ENCODE results near the gene MPP3.

The MPP3 gene

GRCh38 chr17:43823350-43824084 is 9.4 kb downstream of the MPP3 start:
- Histone ChIP-seq H3K9ac (ENCODE audit: low read length in 5 of 5) (no peak overlapping the region), H3K4me1 (ENCODE audit: control insufficient read depth in 5 of 5, insufficient read depth in 5 of 5, low read length in 5 of 5) (peaks cover 0 to 12% (median 0%) of the 10 kb centered on the region in 5 donors), H3K27me3 (ENCODE audit: control insufficient read depth in 5 of 5, insufficient read depth in 4 of 5, low read length in 5 of 5) (no peaks in the 10 kb centered on the region), H3K9me3 (ENCODE audit: control insufficient read depth in 5 of 5, low read length in 5 of 5) (no peaks in the 10 kb centered on the region), H3K36me3 (ENCODE audit: control insufficient read depth in 5 of 5, insufficient read depth in 5 of 5, low read length in 5 of 5) (peaks cover 0 to 46% (median 34%) of the 10 kb centered on the region in 5 donors), H3K4me3 (ENCODE audit: low read depth in 1 of 5, low read length in 5 of 5) (no peak overlapping the region), H3K27ac (ENCODE audit: low read depth, low read length) (no peak overlapping the region)

GRCh38 chr17:43822570-43823190 is 10.3 kb downstream of the MPP3 start:
- no peak overlapping the region for H3K4me3 ChIP-seq (ENCODE audit: low read depth in 1 of 5, low read length in 5 of 5)
- H3K4me1 ChIP-seq (ENCODE audit: control insufficient read depth in 5 of 5, insufficient read depth in 5 of 5, low read length in 5 of 5), result peaks cover 0 to 12% (median 0%) of the 10 kb centered on the region in 5 donors
- no peak overlapping the region for H3K9ac ChIP-seq (ENCODE audit: low read length in 5 of 5)
- H3K9me3 ChIP-seq (ENCODE audit: control insufficient read depth in 5 of 5, low read length in 5 of 5), result no peaks in the 10 kb centered on the region
- peaks cover 0 to 38% (median 32%) of the 10 kb centered on the region in 5 donors for H3K36me3 ChIP-seq (ENCODE audit: control insufficient read depth in 5 of 5, insufficient read depth in 5 of 5, low read length in 5 of 5)
- no peaks in the 10 kb centered on the region for H3K27me3 ChIP-seq (ENCODE audit: control insufficient read depth in 5 of 5, insufficient read depth in 4 of 5, low read length in 5 of 5)
- no peak overlapping the region for H3K27ac ChIP-seq (ENCODE audit: low read depth, low read length)

- no peaks in the 10 kb centered on the region for H3K27me3 ChIP-seq (ENCODE audit: control insufficient read depth in 5 of 5, insufficient read depth in 4 of 5, low read length in 5 of 5)
- peaks cover 0 to 38% (median 32%) of the 10 kb centered on the region in 5 donors for H3K36me3 ChIP-seq (ENCODE audit: control insufficient read depth in 5 of 5, insufficient read depth in 5 of 5, low read length in 5 of 5)
- H3K9me3 ChIP-seq (ENCODE audit: control insufficient read depth in 5 of 5, low read length in 5 of 5), result no peaks in the 10 kb centered on the region
- H3K4me3 ChIP-seq (ENCODE audit: low read depth in 1 of 5, low read length in 5 of 5), result no peak overlapping the region
- H3K4me1 ChIP-seq (ENCODE audit: control insufficient read depth in 5 of 5, insufficient read depth in 5 of 5, low read length in 5 of 5), result peaks cover 0 to 12% (median 0%) of the 10 kb centered on the region in 5 donors
- H3K9ac ChIP-seq (ENCODE audit: low read length in 5 of 5), result no peak overlapping the region
- H3K27ac ChIP-seq (ENCODE audit: low read depth, low read length), result no peak overlapping the region
These were observed 12.2 kb downstream of the MPP3 start for GRCh38 chr17:43820759-43821158.

- Histone ChIP-seq H3K4me1 (ENCODE audit: control insufficient read depth in 5 of 5, insufficient read depth in 5 of 5, low read length in 5 of 5) (peaks cover 0 to 10% (median 0%) of the 10 kb centered on the region in 5 donors), H3K36me3 (ENCODE audit: control insufficient read depth in 5 of 5, insufficient read depth in 5 of 5, low read length in 5 of 5) (peaks cover 2 to 39% (median 31%) of the 10 kb centered on the region in 5 donors), H3K4me3 (ENCODE audit: low read depth in 1 of 5, low read length in 5 of 5) (no peak overlapping the region), H3K9me3 (ENCODE audit: control insufficient read depth in 5 of 5, low read length in 5 of 5) (no peaks in the 10 kb centered on the region), H3K27me3 (ENCODE audit: control insufficient read depth in 5 of 5, insufficient read depth in 4 of 5, low read length in 5 of 5) (no peaks in the 10 kb centered on the region), H3K27ac (ENCODE audit: low read depth, low read length) (no peak overlapping the region), H3K9ac (ENCODE audit: low read length in 5 of 5) (no peak overlapping the region)
These were observed 14.0 kb downstream of the MPP3 start for GRCh38 chr17:43818966-43819365.

GRCh38 chr17:43817826-43818225 is 15.1 kb downstream of the MPP3 start:
- Histone ChIP-seq H3K36me3 (ENCODE audit: control insufficient read depth in 5 of 5, insufficient read depth in 5 of 5, low read length in 5 of 5) (peaks cover 2 to 43% (median 38%) of the 10 kb centered on the region in 5 donors), H3K27me3 (ENCODE audit: control insufficient read depth in 5 of 5, insufficient read depth in 4 of 5, low read length in 5 of 5) (no peaks in the 10 kb centered on the region), H3K27ac (ENCODE audit: low read depth, low read length) (no peak overlapping the region), H3K9me3 (ENCODE audit: control insufficient read depth in 5 of 5, low read length in 5 of 5) (no peaks in the 10 kb centered on the region), H3K4me3 (ENCODE audit: low read depth in 1 of 5, low read length in 5 of 5) (no peak overlapping the region), H3K4me1 (ENCODE audit: control insufficient read depth in 5 of 5, insufficient read depth in 5 of 5, low read length in 5 of 5) (no peaks in the 10 kb centered on the region), H3K9ac (ENCODE audit: low read length in 5 of 5) (no peak overlapping the region)

GRCh38 chr17:43816336-43817320 is 16.3 kb downstream of the MPP3 start:
- no peaks in the 10 kb centered on the region for H3K9me3 ChIP-seq (ENCODE audit: control insufficient read depth in 5 of 5, low read length in 5 of 5)
- H3K27ac ChIP-seq (ENCODE audit: low read depth, low read length), result no peak overlapping the region
- no peak overlapping the region for H3K4me3 ChIP-seq (ENCODE audit: low read depth in 1 of 5, low read length in 5 of 5)
- H3K36me3 ChIP-seq (ENCODE audit: control insufficient read depth in 5 of 5, insufficient read depth in 5 of 5, low read length in 5 of 5), result peaks cover 2 to 49% (median 38%) of the 10 kb centered on the region in 5 donors
- no peaks in the 10 kb centered on the region for H3K27me3 ChIP-seq (ENCODE audit: control insufficient read depth in 5 of 5, insufficient read depth in 4 of 5, low read length in 5 of 5)
- no peaks in the 10 kb centered on the region for H3K4me1 ChIP-seq (ENCODE audit: control insufficient read depth in 5 of 5, insufficient read depth in 5 of 5, low read length in 5 of 5)
- H3K9ac ChIP-seq (ENCODE audit: low read length in 5 of 5), result no peak overlapping the region

- H3K27ac ChIP-seq (ENCODE audit: low read depth, low read length), result no peak overlapping the region
- no peaks in the 10 kb centered on the region for H3K27me3 ChIP-seq (ENCODE audit: control insufficient read depth in 5 of 5, insufficient read depth in 4 of 5, low read length in 5 of 5)
- H3K4me3 ChIP-seq (ENCODE audit: low read depth in 1 of 5, low read length in 5 of 5), result no peak overlapping the region
- peaks cover 2 to 52% (median 44%) of the 10 kb centered on the region in 5 donors for H3K36me3 ChIP-seq (ENCODE audit: control insufficient read depth in 5 of 5, insufficient read depth in 5 of 5, low read length in 5 of 5)
- no peaks in the 10 kb centered on the region for H3K9me3 ChIP-seq (ENCODE audit: control insufficient read depth in 5 of 5, low read length in 5 of 5)
- no peaks in the 10 kb centered on the region for H3K4me1 ChIP-seq (ENCODE audit: control insufficient read depth in 5 of 5, insufficient read depth in 5 of 5, low read length in 5 of 5)
- no peak overlapping the region for H3K9ac ChIP-seq (ENCODE audit: low read length in 5 of 5)
These were observed 18.2 kb downstream of the MPP3 start for GRCh38 chr17:43814714-43815113.

- Histone ChIP-seq H3K4me1 (ENCODE audit: control insufficient read depth in 5 of 5, insufficient read depth in 5 of 5, low read length in 5 of 5) (no peaks in the 10 kb centered on the region), H3K4me3 (ENCODE audit: low read depth in 1 of 5, low read length in 5 of 5) (no peak overlapping the region), H3K36me3 (ENCODE audit: control insufficient read depth in 5 of 5, insufficient read depth in 5 of 5, low read length in 5 of 5) (peaks cover 2 to 55% (median 45%) of the 10 kb centered on the region in 5 donors), H3K9ac (ENCODE audit: low read length in 5 of 5) (no peak overlapping the region), H3K9me3 (ENCODE audit: control insufficient read depth in 5 of 5, low read length in 5 of 5) (no peaks in the 10 kb centered on the region), H3K27me3 (ENCODE audit: control insufficient read depth in 5 of 5, insufficient read depth in 4 of 5, low read length in 5 of 5) (no peaks in the 10 kb centered on the region), H3K27ac (ENCODE audit: low read depth, low read length) (no peak overlapping the region)
These were observed 18.9 kb downstream of the MPP3 start for GRCh38 chr17:43814026-43814425.

GRCh38 chr17:43813386-43813785 is 19.6 kb downstream of the MPP3 start:
- no peaks in the 10 kb centered on the region for H3K9me3 ChIP-seq (ENCODE audit: control insufficient read depth in 5 of 5, low read length in 5 of 5)
- no peaks in the 10 kb centered on the region for H3K4me1 ChIP-seq (ENCODE audit: control insufficient read depth in 5 of 5, insufficient read depth in 5 of 5, low read length in 5 of 5)
- no peak overlapping the region for H3K27ac ChIP-seq (ENCODE audit: low read depth, low read length)
- no peak overlapping the region for H3K9ac ChIP-seq (ENCODE audit: low read length in 5 of 5)
- no peaks in the 10 kb centered on the region for H3K27me3 ChIP-seq (ENCODE audit: control insufficient read depth in 5 of 5, insufficient read depth in 4 of 5, low read length in 5 of 5)
- H3K4me3 ChIP-seq (ENCODE audit: low read depth in 1 of 5, low read length in 5 of 5), result no peak overlapping the region
- H3K36me3 ChIP-seq (ENCODE audit: control insufficient read depth in 5 of 5, insufficient read depth in 5 of 5, low read length in 5 of 5), result peaks cover 3 to 59% (median 49%) of the 10 kb centered on the region in 5 donors
